Smooth muscle cell (in vitro differentiated cells): ENCODE measurements around the gene CPSF7. TPM values are rescaled to one million over a fixed set of nuclear protein-coding genes. Genes with fewer than 3 reads are reported as not detected.

Source experiments
- DNase-seq: peaks from one replicate; lab custom pipeline; 2025; ENCODE audit not compliant: unreplicated experiment; lab: John Stamatoyannopoulos, UW
- H2AFZ ChIP-seq: fragments of 200-600 bp; sonication (generic); 2 replicates; pipeline ENCODE4 v1.6.0; 2016; ENCODE audit warnings: antibody characterized with exemption, low read depth, mild to moderate bottlenecking
- H3F3A ChIP-seq: fragments of 200-600 bp; sonication (generic); 2 replicates; pipeline ENCODE4 v1.6.0; 2017; ENCODE audit warnings: antibody characterized with exemption, low read depth
- H3K27ac ChIP-seq: fragments of 200-600 bp; sonication (generic); 2 replicates; pipeline ENCODE4 v1.5.1; 2016; ENCODE audit warnings: low read depth, mild to moderate bottlenecking
- H3K27me3 ChIP-seq: fragments of 200-600 bp; sonication (generic); 2 replicates; pipeline ENCODE4 v1.6.1; 2016; ENCODE audit warnings: low read depth, mild to moderate bottlenecking
- H3K36me3 ChIP-seq: fragments of 200-600 bp; sonication (generic); 2 replicates; pipeline ENCODE4 v1.5.1; 2016; ENCODE audit warnings: low read depth
- H3K4me1 ChIP-seq: fragments of 200-600 bp; sonication (generic); 2 replicates; pipeline ENCODE4 v1.5.1; 2016; ENCODE audit warnings: low read depth
- H3K4me2 ChIP-seq: fragments of 200-600 bp; sonication (generic); 2 replicates; pipeline ENCODE4 v1.6.0; 2016; ENCODE audit warnings: mild to moderate bottlenecking
- H3K4me3 ChIP-seq: fragments of 200-600 bp; sonication (generic); 2 replicates; pipeline ENCODE4 v1.5.1; 2016; ENCODE audit warnings: mild to moderate bottlenecking
- H3K79me2 ChIP-seq: fragments of 200-600 bp; sonication (generic); 2 replicates; pipeline ENCODE4 v1.6.0; 2016; ENCODE audit warnings: low read depth, mild to moderate bottlenecking
- H3K9ac ChIP-seq: fragments of 200-600 bp; sonication (generic); 2 replicates; pipeline ENCODE4 v1.6.0; 2016; ENCODE audit warnings: low read depth
- H3K9me3 ChIP-seq: fragments of 200-600 bp; sonication (generic); replicated peaks from 2 replicates; pipeline ENCODE4 v1.5.1; 2016; ENCODE audit warnings: low read depth
- H4K20me1 ChIP-seq: fragments of 200-600 bp; sonication (generic); 2 replicates; pipeline ENCODE4 v1.6.0; 2016; ENCODE audit warnings: low read depth
- CTCF ChIP-seq: fragments of 200-600 bp; sonication (generic); IDR thresholded peaks from 2 replicates; pipeline ENCODE4 v1.5.1; 2017; ENCODE audit warnings: borderline replicate concordance, mild to moderate bottlenecking, antibody characterized with exemption; ENCODE audit not compliant: insufficient read depth, poor library complexity, severe bottlenecking
- WGBS: methylation state at CpG from one replicate; pipeline ENCODE4 v1.1.7; 2016; ENCODE audit warnings: low lambda C conversion rate; 5-methylcytosine and 5-hydroxymethylcytosine counted together
- polyA plus RNA-seq: library from polyadenylated mRNA; unstranded; fragments of >200 nt; fragmentation: Nextera tagmentation; extraction: Ambion mirVana; gene quantifications from 2 replicates; pipeline ENCODE4 v1.2.1, GENCODE V29; 2016
- total RNA-seq: library from RNA; depleted of rRNA; stranded (reverse); fragments of >200 nt; gene quantifications from 2 replicates; pipeline ENCODE4 v1.2.3, GENCODE V29; 2014

The CPSF7 gene
- total and polyA plus RNA-seq, 2 experiments from 2014 or later, result 26.2 to 35.1 TPM

- Histone ChIP-seq H3F3A (no peaks in the 10 kb centered on the region), H3K4me1 (no peaks in the 10 kb centered on the region), H3K79me2 (no peaks in the 10 kb centered on the region), H4K20me1 (peaks cover 60% of the 10 kb centered on the region), H2AFZ (no peak overlapping the region), H3K27me3 (no peaks in the 10 kb centered on the region), H3K27ac (no peak overlapping the region), H3K36me3 (no peaks in the 10 kb centered on the region), H3K4me3 (no peak overlapping the region), H3K9me3 (no peaks in the 10 kb centered on the region), H3K4me2 (no peak overlapping the region), H3K9ac (no peak overlapping the region)
- no peak for TF ChIP-seq CTCF
- DNase-seq, result no peak
- WGBS, result 95% methylated on average over 5 of the region's 5 CpGs
These were observed 31.2 kb upstream of the CPSF7 start for GRCh38 chr11:61460986-61461385.

- H3K4me2 ChIP-seq, result no peak overlapping the region
- no peak overlapping the region for H3K9ac ChIP-seq
- H3K27me3 ChIP-seq, result no peaks in the 10 kb centered on the region
- H3K4me1 ChIP-seq, result no peaks in the 10 kb centered on the region
- H3K4me3 ChIP-seq, result no peak overlapping the region
- no peak overlapping the region for H3K27ac ChIP-seq
- H3K79me2 ChIP-seq, result no peaks in the 10 kb centered on the region
- peaks cover 59% of the 10 kb centered on the region for H4K20me1 ChIP-seq
- H3F3A ChIP-seq, result no peaks in the 10 kb centered on the region
- no peak for DNase-seq
- no peak for TF ChIP-seq CTCF
- H3K9me3 ChIP-seq, result no peaks in the 10 kb centered on the region
- 86% methylated on average over 3 of the region's 3 CpGs for WGBS
- H3K36me3 ChIP-seq, result no peaks in the 10 kb centered on the region
- no peak overlapping the region for H2AFZ ChIP-seq
These were observed 30.7 kb upstream of the CPSF7 start for GRCh38 chr11:61460474-61460881.

GRCh38 chr11:61454520-61454919 lies 24.7 kb upstream of the CPSF7 start:
- 93% methylated on average over 7 of the region's 7 CpGs for WGBS
- no peak overlapping the region for H3K9ac ChIP-seq
- H3K79me2 ChIP-seq, result no peaks in the 10 kb centered on the region
- H3K4me2 ChIP-seq, result no peak overlapping the region
- H3K27me3 ChIP-seq, result no peaks in the 10 kb centered on the region
- no peaks in the 10 kb centered on the region for H3K9me3 ChIP-seq
- TF ChIP-seq CTCF, result no peak
- H3K27ac ChIP-seq, result no peak overlapping the region
- H2AFZ ChIP-seq, result no peak overlapping the region
- H3K4me3 ChIP-seq, result no peak overlapping the region
- no peaks in the 10 kb centered on the region for H3F3A ChIP-seq
- no peaks in the 10 kb centered on the region for H3K36me3 ChIP-seq
- peaks cover 57% of the 10 kb centered on the region for H4K20me1 ChIP-seq
- no peak for DNase-seq
- H3K4me1 ChIP-seq, result no peaks in the 10 kb centered on the region

- no peaks in the 10 kb centered on the region for H3K9me3 ChIP-seq
- no peak for DNase-seq
- no peaks in the 10 kb centered on the region for H3K27me3 ChIP-seq
- H4K20me1 ChIP-seq, result peaks cover 57% of the 10 kb centered on the region
- H3K4me3 ChIP-seq, result no peak overlapping the region
- no peaks in the 10 kb centered on the region for H3F3A ChIP-seq
- no peaks in the 10 kb centered on the region for H3K36me3 ChIP-seq
- no peak overlapping the region for H2AFZ ChIP-seq
- no peak overlapping the region for H3K27ac ChIP-seq
- no peaks in the 10 kb centered on the region for H3K4me1 ChIP-seq
- H3K79me2 ChIP-seq, result no peaks in the 10 kb centered on the region
- H3K9ac ChIP-seq, result no peak overlapping the region
- 93% methylated on average over 3 of the region's 3 CpGs for WGBS
- TF ChIP-seq CTCF, result no peak
- H3K4me2 ChIP-seq, result no peak overlapping the region
These were observed 23.9 kb upstream of the CPSF7 start for GRCh38 chr11:61453695-61454094.
